ENCODE measurements around the gene GMIP.
"Not testable (repeated sequence)": the region's sequence is repeated elsewhere in the genome, so short reads cannot be mapped to it uniquely, and the experiment has no call there.

GMIP gene

GRCh38 chr19:19674315-19674714 is 30.9 kb upstream of the GMIP start:
- H3K27ac ChIP-seq, result no peak overlapping the region
- no peak for TF ChIP-seq CTCF (conservative IDR thresholded peaks at IDR 0.05)

- no peak for TF ChIP-seq CTCF (conservative IDR thresholded peaks at IDR 0.05)
- no peak overlapping the region for H3K27ac ChIP-seq
Measured at GRCh38 chr19:19672816-19673215, 29.4 kb upstream of the GMIP start.

- TF ChIP-seq CTCF (conservative IDR thresholded peaks at IDR 0.05), result no peak
- H3K27ac ChIP-seq, result no peak overlapping the region
Measured at GRCh38 chr19:19670070-19670551, 26.7 kb upstream of the GMIP start.

- H3K27ac ChIP-seq, result peak within 1 kb of the TSS; percentile 68
- no peak for TF ChIP-seq CTCF (conservative IDR thresholded peaks at IDR 0.05)
Measured at GRCh38 chr19:19668230-19669012, 25.0 kb upstream of the GMIP start, which contains the start of gene ZNF101. TSS of gene ZNF101 (plus strand) at chr19:19668839. CDS start at chr19:19668964, 125 bp downstream.

GRCh38 chr19:19665420-19665948 is 22.0 kb upstream of the GMIP start:
- H3K27ac ChIP-seq, result not testable (repeated sequence)

GRCh38 chr19:19663256-19664120 is 20.0 kb upstream of the GMIP start, which contains the start of gene ATP13A1:
TSS of gene ATP13A1 (minus strand) at chr19:19663676. CDS start at chr19:19663666, 10 bp downstream.
- peak within 1 kb of the TSS; percentile 77 for H3K27ac ChIP-seq
- peak; percentile 14; the same call in 1 of the 2 replicates for TF ChIP-seq CTCF (conservative IDR thresholded peaks at IDR 0.05)

- peak overlapping the region; percentile 77 for H3K27ac ChIP-seq
- TF ChIP-seq CTCF (conservative IDR thresholded peaks at IDR 0.05), result no peak
Measured at GRCh38 chr19:19662871-19663255, 19.4 kb upstream of the GMIP start.

Measured in VCaP (cell line).